Small intestine (tissue), 7 donors: Measurements from ENCODE around the gene ABTB2. TPM values are rescaled to one million over a fixed set of nuclear protein-coding genes. Genes with fewer than 3 reads are reported as not detected.

Experiments used
- DNase-seq, 2 donors: peaks; one replicate each; pipeline versions ENCODE4 v3.0.0 to v3.0.0-alpha.2; 2013
- FAIRE-seq: peaks from 2 replicates; lab custom pipeline; 2012; peaks lifted over from hg19 to GRCh38; lab: Jason Lieb, UNC
- H3K27ac ChIP-seq, 3 donors: one replicate each; pipeline ENCODE4 v1.5.1; 2013; ENCODE audit warnings: low read length in 2 of 3, mild to moderate bottlenecking in 2 of 3, control low read depth in 1 of 3, inconsistent platforms in 1 of 3, low read depth in 1 of 3, moderate library complexity in 1 of 3
- H3K27me3 ChIP-seq, 3 donors: one replicate each; pipeline ENCODE4 v1.6.1; 2013; ENCODE audit warnings: low read length in 3 of 3, inconsistent platforms in 1 of 3; ENCODE audit not compliant: control insufficient read depth in 3 of 3, insufficient read depth in 3 of 3
- H3K36me3 ChIP-seq, 3 donors: one replicate each; pipeline ENCODE4 v1.6.1; 2013; ENCODE audit warnings: low read length in 3 of 3, inconsistent platforms in 1 of 3, low read depth in 1 of 3, mild to moderate bottlenecking in 1 of 3, moderate library complexity in 1 of 3; ENCODE audit not compliant: control insufficient read depth in 3 of 3, insufficient read depth in 2 of 3
- H3K4me1 ChIP-seq, 3 donors: one replicate each; pipeline ENCODE4 v1.6.1; 2013; ENCODE audit warnings: low read length in 2 of 3, inconsistent platforms in 1 of 3, low read depth in 1 of 3, mild to moderate bottlenecking in 1 of 3, moderate library complexity in 1 of 3; ENCODE audit not compliant: control insufficient read depth in 3 of 3, insufficient read depth in 2 of 3
- H3K4me3 ChIP-seq, 3 donors: one replicate each; pipeline ENCODE4 v1.5.1; 2013; ENCODE audit warnings: low read length in 3 of 3, control low read depth in 1 of 3, inconsistent platforms in 1 of 3, low read depth in 1 of 3, mild to moderate bottlenecking in 1 of 3, moderate library complexity in 1 of 3
- H3K9me3 ChIP-seq, 2 donors: one replicate each; pipeline ENCODE4 v1.6.1; 2013; ENCODE audit warnings: low read depth in 1 of 2, low read length in 1 of 2; ENCODE audit not compliant: control insufficient read depth in 2 of 2, insufficient read depth in 1 of 2
- WGBS, 3 donors: extraction: QIAGEN DNeasy Blood & Tissue Kit; methylation state at CpG; one replicate each; pipeline ENCODE4 v1.1.7; 2013; 5-methylcytosine and 5-hydroxymethylcytosine counted together
- polyA plus RNA-seq, 4 donors: library from polyadenylated mRNA; stranded (reverse) in 3 of 4; unstranded in 1 of 4; fragments of 200-250 nt in 3 of 4; fragments of 120-200 nt in 1 of 4; gene quantifications; one replicate each; pipeline versions ENCODE4 v1.2.1 to v1.2.3, GENCODE V29; 2013
- donor health status: healthy with polysubstance abuse.
- donor health status: control.
- donor health status: control.
- donor health status: Bipolar disorder and iron deficiency.
- donor health status: healthy.

The ABTB2 gene
- polyA plus RNA-seq, 4 donors, result 0.64 to 25.1 (median 13.5) TPM

- H3K27me3 ChIP-seq, result no peaks in the 10 kb centered on the region
- H3K4me1 ChIP-seq, result peaks cover 0 to 13% (median 11%) of the 10 kb centered on the region in 3 donors
- H3K9me3 ChIP-seq, result no peaks in the 10 kb centered on the region
- H3K36me3 ChIP-seq, result no peaks in the 10 kb centered on the region
- no peak overlapping the region for H3K27ac ChIP-seq
- 88 to 91% (median 90%) methylated on average over 10 of the region's 10 CpGs for WGBS, 3 donors
- H3K4me3 ChIP-seq, result no peak overlapping the region
- no peak for FAIRE-seq
- DNase-seq, result no peak
Observed at GRCh38 chr11:34314936-34315335, 42.9 kb downstream of the ABTB2 start.

- Histone ChIP-seq H3K4me1 (peaks cover 0 to 11% (median 11%) of the 10 kb centered on the region in 3 donors), H3K9me3 (no peaks in the 10 kb centered on the region), H3K4me3 (no peak overlapping the region), H3K27ac (no peak overlapping the region), H3K36me3 (no peaks in the 10 kb centered on the region), H3K27me3 (no peaks in the 10 kb centered on the region)
- peak in 1 of 2 donors; percentile 67 for DNase-seq
- FAIRE-seq, result no peak
- 78 to 87% (median 79%) methylated on average over 6 of the region's 6 CpGs for WGBS, 3 donors
Observed at GRCh38 chr11:34314176-34314575, 43.6 kb downstream of the ABTB2 start.

GRCh38 chr11:34313099-34313517, 44.7 kb downstream of the ABTB2 start:
- Histone ChIP-seq H3K27me3 (no peaks in the 10 kb centered on the region), H3K4me3 (no peak overlapping the region), H3K36me3 (no peaks in the 10 kb centered on the region), H3K9me3 (no peaks in the 10 kb centered on the region), H3K27ac (no peak overlapping the region), H3K4me1 (peaks cover 0 to 11% (median 6%) of the 10 kb centered on the region in 3 donors)
- DNase-seq (no peak), FAIRE-seq (no peak)
- WGBS, 3 donors, result 56 to 81% (median 65%) methylated on average over 6 of the region's 6 CpGs

DNA sequence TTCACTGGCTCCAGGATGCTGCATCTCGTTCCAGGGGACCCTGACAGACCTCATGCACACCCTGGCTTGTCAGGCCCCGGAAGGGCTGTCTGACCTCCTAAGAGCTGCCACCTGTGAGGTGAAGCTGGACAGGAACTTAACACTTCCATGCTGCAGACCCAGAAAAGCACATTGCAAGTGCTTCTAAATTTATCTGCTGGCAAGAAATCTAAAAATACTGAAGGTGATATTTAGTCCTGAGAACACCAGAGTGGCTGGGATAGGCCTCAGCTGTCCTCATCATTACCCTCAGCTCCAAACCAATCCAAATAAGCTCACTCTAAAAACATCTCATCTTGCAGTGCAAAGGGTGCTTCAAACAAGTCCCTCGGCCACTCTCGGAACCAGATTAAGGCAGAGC, 46.7 kb downstream of the ABTB2 start:
- WGBS, 3 donors, result 82 to 92% (median 85%) methylated on average over 4 of the region's 4 CpGs
- no peak for FAIRE-seq
- H3K4me1 ChIP-seq, result peaks cover 0 to 7% (median 4%) of the 10 kb centered on the region in 3 donors

DNA sequence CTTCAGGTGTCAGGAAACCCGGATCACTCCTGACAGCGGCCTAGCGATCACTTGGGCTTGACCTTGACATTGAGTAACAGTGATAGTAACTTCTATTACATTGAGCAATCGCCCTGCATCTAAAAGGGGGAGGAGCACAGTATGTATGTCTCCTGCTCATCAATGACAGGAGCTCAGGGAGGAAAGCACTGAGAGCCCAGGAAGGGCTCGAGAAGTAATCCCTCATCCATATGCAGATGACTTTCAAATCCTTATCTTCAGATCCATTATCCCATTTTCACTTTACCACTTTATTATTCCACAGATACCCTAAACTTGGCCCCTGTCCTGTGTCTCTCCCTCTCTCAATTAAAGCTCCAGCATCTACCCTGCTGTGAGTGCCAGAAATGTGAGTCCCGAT, 47.8 kb downstream of the ABTB2 start:
- no peak overlapping the region for H3K4me3 ChIP-seq
- no peak overlapping the region for H3K27ac ChIP-seq
- no peaks in the 10 kb centered on the region for H3K9me3 ChIP-seq
- DNase-seq (peak in 1 of 2 donors; percentile 37), FAIRE-seq (no peak)
- peaks cover 0 to 5% (median 4%) of the 10 kb centered on the region in 3 donors for H3K4me1 ChIP-seq
- no peaks in the 10 kb centered on the region for H3K36me3 ChIP-seq
- 64 to 77% (median 68%) methylated on average over 6 of the region's 6 CpGs for WGBS, 3 donors
- no peaks in the 10 kb centered on the region for H3K27me3 ChIP-seq

More for the DNA sequence above, 46.7 kb downstream of the ABTB2 start:
- Histone ChIP-seq H3K27ac (no peak overlapping the region), H3K4me3 (no peak overlapping the region), H3K27me3 (no peaks in the 10 kb centered on the region), H3K36me3 (no peaks in the 10 kb centered on the region), H3K9me3 (no peaks in the 10 kb centered on the region)
- DNase-seq, result no peak

DNA sequence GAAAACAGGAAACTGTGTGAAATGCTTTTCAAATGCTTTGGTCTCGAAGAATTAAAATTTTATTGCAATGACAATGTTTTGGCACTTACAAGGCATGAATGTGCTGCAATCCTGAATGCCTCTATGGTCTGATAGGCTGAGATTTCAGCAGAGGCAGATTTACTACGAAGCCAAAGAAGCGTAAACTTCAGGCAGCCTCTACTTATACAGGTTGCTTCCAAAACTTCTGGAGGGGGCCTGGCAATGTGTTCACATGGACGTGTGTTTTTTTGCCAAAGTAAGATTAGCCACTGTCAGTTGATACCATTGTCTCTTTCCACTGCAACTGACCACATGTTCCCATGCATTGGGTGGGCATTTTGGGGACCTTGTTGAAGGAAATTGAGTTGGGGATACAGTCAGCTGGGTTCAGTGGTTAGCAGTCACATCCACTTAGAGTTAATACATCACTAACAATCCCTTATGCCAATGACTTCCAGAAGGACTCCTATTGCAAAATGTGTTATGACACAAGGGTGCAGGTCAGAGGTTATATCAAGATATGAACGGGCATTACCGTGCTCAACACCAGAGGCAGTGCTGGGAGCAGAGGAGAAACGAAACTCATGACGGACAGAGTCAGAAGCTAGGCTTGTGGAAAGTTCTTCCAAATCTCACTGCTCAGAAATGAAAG, 48.8 kb downstream of the ABTB2 start:
- H3K4me3 ChIP-seq, result no peak overlapping the region
- peaks cover 0 to 4% (median 3%) of the 10 kb centered on the region in 3 donors for H3K4me1 ChIP-seq
- H3K27me3 ChIP-seq, result no peaks in the 10 kb centered on the region
- no peak for FAIRE-seq
- DNase-seq, result peak; percentile 76 to 91
- 50 to 64% (median 59%) methylated on average over 8 of the region's 8 CpGs for WGBS, 3 donors
- H3K9me3 ChIP-seq, result no peaks in the 10 kb centered on the region
- H3K27ac ChIP-seq, result peak overlapping the region in 1 of 3 donors; percentile 25
- H3K36me3 ChIP-seq, result no peaks in the 10 kb centered on the region

DNA sequence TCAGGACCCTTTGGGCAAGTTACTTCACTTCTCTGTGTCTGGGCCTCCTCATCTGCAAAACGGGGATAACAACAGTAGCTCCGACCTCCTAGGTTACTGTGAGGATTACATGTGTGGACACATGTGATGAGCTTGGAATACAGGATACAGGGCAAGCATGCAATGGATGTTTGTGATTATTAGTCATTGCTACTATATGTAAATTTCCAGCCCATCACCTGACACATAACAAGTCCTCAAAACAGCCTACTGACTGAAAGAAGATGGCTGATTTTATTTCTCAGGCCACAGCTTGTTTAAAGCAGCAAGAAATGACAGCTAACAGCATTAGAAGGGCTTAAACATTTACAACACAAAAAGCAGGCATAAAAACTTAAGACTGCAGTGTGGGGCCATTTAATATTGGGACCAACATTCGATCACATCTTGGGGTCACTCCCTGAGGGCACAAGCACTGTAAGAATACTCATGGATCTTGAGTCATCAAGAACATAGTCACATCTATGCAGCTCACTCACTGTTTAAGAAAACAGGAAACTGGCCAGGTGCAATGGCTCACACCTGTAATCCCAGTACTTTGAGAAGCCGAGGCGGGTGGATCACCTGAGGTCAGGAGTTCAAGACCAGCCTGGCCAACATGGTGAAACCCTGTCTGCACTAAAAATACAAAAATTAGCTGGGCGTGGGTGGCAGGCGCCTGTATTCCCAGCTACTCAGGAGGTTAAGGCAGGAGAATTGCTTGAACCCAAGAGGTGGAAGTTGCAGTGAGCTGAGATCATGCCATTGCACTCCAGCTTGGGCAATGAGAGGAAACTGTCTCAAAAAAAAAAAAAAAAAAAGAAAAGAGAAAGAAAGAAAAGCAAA, 49.5 kb downstream of the ABTB2 start:
- Histone ChIP-seq H3K4me3 (no peak overlapping the region), H3K27ac (no peak overlapping the region), H3K36me3 (no peaks in the 10 kb centered on the region), H3K9me3 (no peaks in the 10 kb centered on the region), H3K27me3 (no peaks in the 10 kb centered on the region), H3K4me1 (peaks cover 0 to 4% (median 2%) of the 10 kb centered on the region in 3 donors)
- no peak for FAIRE-seq
- 65 to 74% (median 71%) methylated on average over 7 of the region's 7 CpGs for WGBS, 3 donors
- peak in 1 of 2 donors; percentile 18 for DNase-seq

GRCh38 chr11:34305780-34306179, 52.0 kb downstream of the ABTB2 start:
- DNase-seq (no peak), FAIRE-seq (no peak)
- Histone ChIP-seq H3K9me3 (no peaks in the 10 kb centered on the region), H3K36me3 (no peaks in the 10 kb centered on the region), H3K4me3 (no peak overlapping the region), H3K4me1 (peaks cover 0 to 6% (median 4%) of the 10 kb centered on the region in 3 donors), H3K27ac (no peak overlapping the region), H3K27me3 (no peaks in the 10 kb centered on the region)
- 77 to 94% (median 94%) methylated on average over 1 of the region's 1 CpG for WGBS, 3 donors
